HUDEP-2 (cell line): ENCODE results near the gene OR10H2.
"Not testable (repeated sequence)": the region's sequence is repeated elsewhere in the genome, so short reads cannot be mapped to it uniquely, and the experiment has no call there.

Source experiments
- DNase-seq, 76 experiments: peaks; one replicate each; lab custom pipeline; 2025; ENCODE audit not compliant: unreplicated experiment in 76 of 76; lab: John Stamatoyannopoulos, UW

OR10H2 gene, protein sequence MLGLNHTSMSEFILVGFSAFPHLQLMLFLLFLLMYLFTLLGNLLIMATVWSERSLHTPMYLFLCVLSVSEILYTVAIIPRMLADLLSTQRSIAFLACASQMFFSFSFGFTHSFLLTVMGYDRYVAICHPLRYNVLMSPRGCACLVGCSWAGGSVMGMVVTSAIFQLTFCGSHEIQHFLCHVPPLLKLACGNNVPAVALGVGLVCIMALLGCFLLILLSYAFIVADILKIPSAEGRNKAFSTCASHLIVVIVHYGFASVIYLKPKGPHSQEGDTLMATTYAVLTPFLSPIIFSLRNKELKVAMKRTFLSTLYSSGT

GRCh38 chr19:15727724-15728123, at the start of gene OR10H2:
OR10H2 (plus strand) TSS chr19:15728024; CDS start chr19:15728044, 20 bp downstream.
- DNase-seq = no peak

DNA sequence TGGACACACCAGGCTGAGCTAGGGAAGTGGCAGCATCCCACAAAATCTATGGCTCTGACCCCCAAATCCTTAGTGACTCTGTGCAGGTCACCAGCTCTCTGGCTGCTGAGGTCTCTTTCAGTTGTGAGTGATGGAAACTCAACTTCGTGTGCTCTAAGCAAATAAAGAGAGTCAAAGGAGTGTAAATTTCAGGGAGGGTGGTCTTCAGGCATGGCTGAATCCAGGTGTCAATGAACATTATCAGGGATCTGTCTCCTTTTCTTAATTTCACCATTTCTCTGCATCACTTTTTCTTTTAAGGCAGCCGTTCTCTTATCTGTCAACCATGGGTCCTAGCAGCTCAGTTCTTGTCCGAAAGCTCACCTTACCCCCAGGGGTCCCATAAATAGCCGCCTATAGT, 48.7 kb upstream of the OR10H2 start:
- no peak for DNase-seq

DNA sequence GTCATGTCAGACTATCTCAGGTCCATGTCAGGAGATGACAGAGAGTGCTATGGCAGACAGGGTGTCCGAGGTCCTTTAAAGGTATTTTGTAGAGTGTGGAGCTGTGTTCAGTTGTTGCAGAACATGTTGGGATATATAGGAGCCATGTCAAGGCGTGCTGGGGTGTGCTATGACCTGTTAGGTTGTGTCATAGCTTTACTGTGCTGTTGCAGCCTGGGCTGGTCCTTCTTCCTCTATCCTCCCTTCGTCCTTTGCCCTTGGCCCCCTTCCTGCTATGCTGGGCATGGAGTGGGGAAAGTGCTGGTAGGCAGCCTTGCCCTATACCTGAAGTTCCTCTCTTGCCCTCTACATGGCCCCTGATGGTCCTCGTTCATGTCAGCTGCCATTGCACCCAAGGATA, 48.0 kb upstream of the OR10H2 start:
- DNase-seq = not testable (repeated sequence)

GRCh38 chr19:15680478-15681322, 47.1 kb upstream of the OR10H2 start:
- DNase-seq = no peak

- DNase-seq = no peak
These were observed 44.4 kb upstream of the OR10H2 start for GRCh38 chr19:15683411-15683810.

GRCh38 chr19:15684828-15685227, 43.0 kb upstream of the OR10H2 start:
- DNase-seq = peak in 10 of 76 experiments; percentile 4 to 34 (median 9)

- no peak for DNase-seq
These were observed 31.1 kb upstream of the OR10H2 start for GRCh38 chr19:15696654-15697194.

DNA sequence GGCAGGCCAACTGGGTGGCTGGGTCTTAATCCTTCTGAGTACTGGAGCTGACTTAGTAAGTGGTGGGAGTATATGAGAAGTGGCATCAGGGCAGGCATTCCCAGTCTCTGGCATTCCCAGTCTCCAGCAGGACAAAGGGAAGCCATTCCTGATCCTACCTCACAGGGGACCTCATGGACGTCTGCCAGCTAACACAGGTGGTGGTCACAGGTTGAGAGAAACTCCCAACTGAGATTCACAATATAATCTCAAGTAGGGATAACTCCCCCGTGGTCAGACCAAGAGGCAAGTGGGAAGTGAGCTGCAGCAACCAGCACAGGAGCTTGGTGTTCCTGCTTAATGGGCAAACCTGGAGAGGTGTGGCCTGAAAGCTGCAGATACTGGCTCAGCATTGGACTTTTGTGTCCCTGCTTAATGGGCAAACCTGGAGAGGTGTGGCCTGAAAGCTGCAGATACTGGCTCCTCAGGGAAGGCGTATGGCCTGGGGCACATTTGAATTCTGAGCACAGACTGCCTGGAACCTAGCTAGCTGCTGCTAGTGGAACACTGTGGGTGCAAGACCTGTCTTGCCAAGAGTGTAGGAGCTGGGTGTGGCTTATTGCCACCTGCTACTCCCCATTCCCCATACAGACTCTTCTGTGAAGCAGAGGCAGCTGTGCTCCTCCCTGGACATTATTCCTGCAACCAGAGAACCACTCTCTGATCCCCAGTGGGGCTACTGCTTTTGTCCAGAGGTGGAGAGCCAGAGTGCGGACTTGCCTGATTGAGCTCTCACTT, 25.9 kb upstream of the OR10H2 start:
- no peak for DNase-seq

DNA sequence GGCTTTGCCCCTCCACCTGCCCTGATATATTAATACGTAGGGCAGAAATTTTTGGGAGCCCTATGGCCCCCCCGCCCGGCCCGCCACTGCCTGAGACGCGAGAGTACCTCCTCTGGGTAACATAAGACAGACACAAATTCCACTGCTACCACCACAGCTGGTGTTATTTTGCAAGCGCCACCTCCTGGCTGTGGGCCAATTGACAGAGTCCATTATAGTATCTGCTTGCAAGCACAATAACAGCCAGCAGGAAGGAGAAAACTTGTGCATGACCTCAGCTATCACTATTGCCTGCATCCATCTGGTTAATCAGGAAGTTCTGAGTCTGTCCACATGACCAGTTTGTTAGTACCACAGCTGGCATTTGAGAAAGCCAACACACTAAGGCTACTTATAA, 25.3 kb upstream of the OR10H2 start:
- peak in 56 of 76 experiments; percentile 6 to 70 (median 32) for DNase-seq

GRCh38 chr19:15714638-15715037, 13.2 kb upstream of the OR10H2 start:
- DNase-seq = no peak

GRCh38 chr19:15715642-15716041, 12.2 kb upstream of the OR10H2 start:
- no peak for DNase-seq

DNA sequence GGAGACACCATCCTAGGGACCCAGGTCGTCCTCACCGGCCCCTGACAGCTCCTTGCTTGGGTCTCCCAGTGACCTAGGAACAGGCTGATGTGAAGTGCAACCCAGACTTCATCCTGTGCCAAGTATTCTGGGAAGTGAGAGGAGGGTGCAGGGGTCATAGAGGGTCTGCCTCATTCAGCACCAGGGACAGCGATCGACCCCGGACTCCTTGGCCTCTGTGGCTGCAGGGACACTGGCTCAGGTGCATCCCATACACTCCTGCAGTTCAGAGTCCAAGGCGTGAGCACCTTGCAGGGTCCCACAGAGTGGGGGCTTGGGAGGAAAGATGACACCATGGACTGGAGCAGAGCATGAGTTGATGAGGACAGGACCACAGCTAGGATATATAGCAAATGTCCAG, 10.0 kb upstream of the OR10H2 start:
- peak in 1 of 76 experiments; percentile 9 for DNase-seq

GRCh38 chr19:15721268-15721667, 6.6 kb upstream of the OR10H2 start:
- no peak for DNase-seq

DNA sequence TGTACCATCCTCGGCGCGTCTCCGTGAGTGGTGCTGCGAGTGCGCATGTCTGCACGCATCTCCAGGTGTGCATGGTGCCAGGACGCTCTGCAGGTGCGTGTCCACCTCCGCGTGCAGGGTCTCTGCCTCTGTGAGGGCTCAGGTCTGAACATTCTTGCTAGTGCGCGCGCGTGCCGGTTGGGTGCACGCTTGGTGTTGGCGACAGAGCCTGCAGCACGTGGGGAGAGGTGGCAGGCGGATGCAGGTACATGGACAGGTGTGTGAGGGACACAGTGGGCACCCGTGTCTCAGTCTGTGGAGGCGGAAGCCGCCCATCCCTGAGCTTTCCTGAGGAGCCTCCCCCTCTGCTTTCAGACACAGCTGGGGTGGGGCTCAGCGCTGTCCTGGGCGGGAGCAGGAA, 4.9 kb upstream of the OR10H2 start:
- DNase-seq = no peak

DNA sequence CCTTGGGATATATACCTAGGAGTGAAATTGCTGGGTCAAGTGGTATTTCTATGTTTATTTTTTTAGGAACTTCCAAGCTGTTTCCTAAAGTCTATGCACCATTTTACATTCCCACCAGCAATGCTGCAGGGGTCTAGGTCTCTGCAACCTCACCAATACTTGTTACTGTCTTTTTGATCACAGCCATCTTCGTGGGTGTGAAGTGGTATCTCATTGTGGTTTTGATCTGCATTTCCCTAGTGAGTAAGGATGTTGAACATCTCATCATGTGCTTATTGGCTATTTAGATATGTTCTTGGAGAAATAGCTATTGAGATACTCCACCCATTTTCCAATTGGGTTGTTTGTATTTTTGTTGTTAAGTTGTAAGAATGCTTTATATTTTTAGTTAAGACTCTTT, 2.7 kb downstream of the OR10H2 start:
- DNase-seq = no peak

DNA sequence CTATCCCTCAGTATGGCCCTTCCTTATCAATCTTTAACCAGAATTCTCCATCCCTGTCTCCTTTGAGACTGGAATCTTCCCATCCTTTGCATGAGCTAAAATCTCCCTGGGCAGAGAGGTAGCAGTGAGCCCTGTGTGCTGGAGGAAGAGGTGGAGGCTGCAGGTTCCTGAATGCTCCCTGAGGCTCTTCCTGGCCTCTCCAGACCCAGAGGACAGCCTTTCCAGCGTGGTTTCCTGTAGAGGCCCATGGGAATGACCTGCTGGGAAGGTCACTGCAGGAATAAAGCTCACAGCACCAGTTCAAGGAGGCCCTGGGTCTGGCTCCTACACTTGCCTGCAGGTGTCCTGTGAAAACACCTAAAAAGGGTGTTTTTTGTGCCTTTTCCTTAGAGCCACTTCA, 4.6 kb downstream of the OR10H2 start:
- DNase-seq = no peak

- DNase-seq = no peak
These were observed 6.1 kb downstream of the OR10H2 start for GRCh38 chr19:15733895-15734294.

- no peak for DNase-seq
These were observed 9.9 kb downstream of the OR10H2 start, which contains the start of gene OR10H3 for GRCh38 chr19:15737722-15738121. OR10H3 (plus strand) TSS chr19:15737985; CDS start chr19:15741393, 3,408 bp downstream.

DNA sequence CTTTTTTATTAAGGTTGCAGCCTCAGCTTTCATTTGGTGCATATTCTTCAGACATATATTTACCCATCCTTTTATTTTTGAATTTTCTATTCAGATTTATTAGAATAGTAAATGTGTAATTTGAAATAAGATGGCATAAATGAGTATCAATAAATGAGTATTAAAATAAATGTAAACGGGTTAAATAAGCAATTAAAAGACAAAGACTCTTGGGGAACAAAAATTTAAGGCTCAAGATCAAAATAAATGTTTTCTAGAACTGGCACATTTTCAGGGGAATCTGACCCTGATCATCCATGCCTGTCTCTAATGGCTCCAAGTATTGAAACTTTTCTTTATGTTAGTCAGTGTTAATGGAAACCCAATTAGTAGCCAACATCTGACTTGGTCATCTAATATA, 13.0 kb downstream of the OR10H2 start:
- no peak for DNase-seq

DNA sequence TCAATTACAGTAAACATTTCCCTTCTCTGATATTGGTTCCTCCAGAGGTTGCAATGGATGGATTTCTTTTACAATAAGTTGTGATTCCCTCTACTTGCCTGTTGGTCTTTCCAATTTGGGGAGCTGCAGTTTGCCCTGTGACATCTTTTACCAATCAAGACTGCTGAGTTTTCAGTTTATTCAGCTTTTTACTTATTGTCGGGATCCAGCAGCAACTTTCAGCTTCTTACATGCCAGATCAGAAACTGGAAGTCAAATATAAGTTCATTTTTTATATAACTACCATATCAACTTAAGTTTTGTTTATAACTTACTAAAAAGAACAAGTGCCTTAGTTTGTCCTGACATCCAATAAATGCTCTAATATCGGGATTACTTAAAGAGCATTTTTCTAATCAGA, 20.4 kb downstream of the OR10H2 start:
- no peak for DNase-seq

- DNase-seq = no peak
These were observed 30.6 kb downstream of the OR10H2 start for GRCh38 chr19:15758379-15758778.
